DMS79 treated with DMSO at 0.1 percent for 48 hours (cell line): Measurements from ENCODE around the gene PCBP3.

Experiments
- DNase-seq: peaks from one replicate; lab custom pipeline; 2025; lab: John Stamatoyannopoulos, UW

PCBP3 gene

DNA sequence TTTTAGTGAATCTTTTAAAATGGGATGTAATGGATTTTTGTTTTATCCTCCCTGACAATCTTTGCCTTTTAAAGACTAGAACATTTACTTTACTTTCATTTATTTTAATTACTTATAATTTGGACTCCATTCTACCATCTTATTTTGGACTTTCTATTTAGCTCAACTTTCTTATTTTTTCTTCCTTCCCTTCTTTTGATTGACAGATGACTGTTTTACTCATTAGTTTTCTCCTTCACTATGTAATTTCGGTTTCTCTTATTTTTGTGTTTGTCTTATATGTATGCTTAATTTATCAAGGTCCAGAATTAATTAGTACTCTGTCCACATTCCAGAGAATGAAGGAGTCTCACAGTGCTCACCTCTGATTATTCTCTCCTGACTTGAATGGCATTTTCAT is 109.9 kb downstream of the PCBP3 start:
- DNase-seq, result no peak

DNA sequence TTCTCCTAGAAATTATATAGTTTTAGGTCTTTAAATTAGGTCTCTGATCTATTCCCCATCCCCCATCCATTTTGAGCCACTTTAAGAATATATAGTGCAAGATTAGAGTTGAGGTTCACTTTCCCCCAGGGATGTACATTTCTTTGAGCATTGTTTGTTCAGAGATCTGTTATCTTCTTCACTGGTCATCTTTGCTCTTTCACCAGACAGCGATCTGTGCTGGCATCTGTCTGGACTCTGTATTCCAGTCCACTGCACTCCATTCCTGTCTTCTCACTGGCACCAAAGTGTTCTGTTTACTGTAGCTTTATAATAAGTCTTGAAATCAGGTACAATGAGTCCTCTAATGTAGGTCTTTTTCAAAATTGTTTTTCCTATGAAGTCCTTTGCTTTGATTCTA is 112.5 kb downstream of the PCBP3 start:
- DNase-seq, result no peak

DNA sequence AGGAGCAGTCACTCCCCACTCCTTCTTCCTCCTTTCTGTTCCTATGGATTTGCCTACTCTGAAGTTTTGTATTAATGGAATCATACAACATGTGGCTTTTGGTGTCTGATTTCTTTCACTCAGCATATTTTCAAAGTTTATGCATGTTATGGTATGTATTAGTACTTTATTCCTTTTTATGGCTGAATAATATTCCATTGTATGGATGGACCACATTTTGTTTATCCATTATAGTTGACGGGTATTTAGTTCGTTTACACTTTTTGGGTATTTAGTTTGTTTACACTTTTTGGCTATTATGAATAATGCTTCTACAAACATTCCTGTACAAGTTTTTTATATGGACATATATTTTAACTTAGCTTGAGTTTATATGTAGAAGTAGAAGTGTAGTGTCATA is 113.1 kb downstream of the PCBP3 start:
- DNase-seq, result no peak

DNA sequence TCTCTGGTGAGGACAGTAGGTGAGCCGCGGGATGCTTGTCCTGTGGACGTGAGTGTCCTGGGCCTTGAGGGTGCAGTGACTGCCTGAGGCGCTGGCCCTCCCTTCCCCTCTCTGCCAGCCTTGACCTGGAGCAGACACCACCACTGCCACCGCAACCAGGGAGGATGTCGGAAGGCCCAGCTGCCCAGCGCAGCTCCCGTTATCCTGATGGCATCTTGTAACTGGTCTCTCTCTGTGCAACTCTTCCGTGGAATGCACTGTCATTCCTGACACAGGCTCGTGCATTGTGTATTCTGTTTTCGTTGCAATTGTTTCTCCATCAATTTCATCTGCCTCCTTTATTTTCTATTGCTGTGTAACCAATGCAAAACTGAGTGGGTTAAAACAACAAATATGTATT is 118.2 kb downstream of the PCBP3 start:
- no peak for DNase-seq

DNA sequence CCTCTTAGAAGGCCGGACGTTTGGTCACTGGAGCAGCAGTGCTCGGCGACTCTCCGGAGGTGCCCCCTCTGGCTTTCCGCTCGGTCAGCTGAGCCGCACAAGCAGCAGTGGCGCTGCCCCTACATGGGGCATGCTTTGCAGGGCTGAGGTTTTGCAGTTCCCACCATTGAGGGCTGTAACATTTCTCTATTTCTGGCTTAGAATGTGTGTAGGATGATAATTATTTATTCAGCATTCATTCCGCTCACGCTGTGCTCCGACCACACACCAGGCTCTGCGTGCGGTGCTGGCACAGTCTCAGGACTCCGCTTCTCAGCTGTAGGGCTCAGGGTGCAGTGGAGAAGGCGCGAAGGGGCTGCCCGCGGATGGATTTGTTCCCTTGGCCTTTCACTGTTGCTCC is 119.5 kb downstream of the PCBP3 start:
- DNase-seq, result no peak

DNA sequence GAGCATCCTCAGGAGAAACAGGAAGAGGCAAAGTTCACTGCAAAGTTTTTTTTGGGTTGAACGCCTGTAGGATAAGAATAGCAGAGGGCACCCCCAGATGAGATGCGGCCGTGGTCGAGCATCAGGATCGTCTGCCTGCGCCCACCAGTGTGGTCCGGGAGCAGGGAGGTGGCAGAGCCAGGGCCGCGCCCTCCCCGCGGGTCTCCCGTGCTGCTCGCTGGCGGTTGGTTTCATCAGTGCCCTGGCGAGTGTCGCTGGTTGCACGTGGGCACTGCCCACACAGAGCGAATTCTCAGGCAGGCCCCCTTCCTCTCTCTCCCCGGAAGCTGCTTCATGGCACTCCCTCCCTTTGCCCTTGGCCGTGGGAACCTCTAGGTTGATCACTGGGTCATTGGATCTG is 120.0 kb downstream of the PCBP3 start:
- no peak for DNase-seq

DNA sequence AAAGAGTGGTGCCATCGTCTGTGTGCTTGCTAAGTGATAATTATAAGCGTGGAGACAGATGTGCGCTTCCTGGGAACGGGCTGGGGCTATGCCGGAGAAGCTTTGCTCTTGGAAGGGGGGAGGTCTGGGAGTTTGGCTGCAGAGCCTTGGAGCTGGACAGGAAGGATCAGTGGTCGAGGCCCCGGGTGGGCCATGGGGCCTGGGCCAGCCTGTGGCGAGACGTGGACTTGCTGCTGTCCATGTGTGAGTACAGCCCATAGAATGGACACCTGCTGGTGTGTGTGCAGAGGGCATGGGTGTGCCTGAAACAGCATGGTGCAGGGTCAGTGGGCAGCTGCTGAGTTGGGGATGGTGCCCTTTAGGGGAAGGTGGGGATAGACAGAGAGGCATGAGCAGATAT is 121.3 kb downstream of the PCBP3 start:
- no peak for DNase-seq

DNA sequence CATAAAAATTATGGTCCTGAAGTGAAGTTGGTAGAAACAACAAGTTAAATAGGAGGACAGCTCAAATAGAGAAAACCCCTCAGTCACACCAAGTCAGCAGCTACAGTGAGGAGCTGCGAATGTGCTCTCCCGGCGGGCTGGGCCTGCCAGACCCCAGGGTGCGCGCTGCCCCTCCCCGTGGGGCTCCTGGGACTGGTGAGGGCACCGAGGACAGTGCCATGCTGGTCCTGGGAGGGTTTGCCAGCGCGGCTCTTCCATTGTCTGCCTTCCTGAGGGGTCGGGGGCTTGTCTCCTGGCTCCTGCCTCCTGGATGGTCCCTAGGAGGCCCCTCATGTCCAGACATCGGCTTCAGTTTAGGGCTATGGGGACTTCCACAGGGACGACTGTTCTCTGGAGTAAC is 121.8 kb downstream of the PCBP3 start:
- no peak for DNase-seq

DNA sequence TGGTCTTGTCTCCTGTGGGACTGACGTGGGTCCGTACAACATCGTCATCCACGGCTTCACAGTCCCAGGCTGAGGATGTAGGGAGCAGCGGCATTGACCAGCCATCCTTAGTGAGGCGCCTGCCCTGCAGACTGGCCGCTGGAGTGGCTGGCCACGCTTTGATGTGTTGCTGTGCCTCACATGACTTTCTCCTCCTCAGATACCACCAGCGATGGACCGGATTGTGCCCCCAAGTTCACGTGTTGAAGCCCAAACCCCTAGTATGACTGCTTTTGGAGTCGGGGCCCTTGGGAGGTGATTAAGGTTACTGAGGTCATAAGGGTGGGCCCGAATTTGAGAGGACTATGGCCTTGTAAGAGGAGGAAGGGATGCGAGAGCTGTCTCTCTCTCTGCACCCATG is 122.5 kb downstream of the PCBP3 start:
- DNase-seq, result no peak

DNA sequence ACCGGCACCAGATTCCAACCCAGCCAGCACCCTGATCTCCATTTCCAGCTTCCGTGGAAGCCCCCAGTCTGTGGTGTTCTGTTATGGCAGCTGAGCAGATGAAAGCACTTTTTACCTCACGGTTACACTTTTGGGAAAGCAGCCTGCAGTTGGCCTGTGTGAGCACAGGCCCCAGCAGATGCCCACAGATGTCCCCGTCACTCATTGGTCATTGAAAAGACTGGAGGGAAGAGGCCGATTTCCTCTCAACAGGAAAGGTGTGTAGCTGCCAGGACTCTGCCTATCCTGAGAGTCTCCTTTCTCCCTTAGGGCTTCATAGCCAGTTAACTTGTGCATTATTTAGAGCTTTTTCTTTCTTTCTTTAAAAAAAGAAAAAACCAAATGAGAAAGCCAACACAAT is 123.0 kb downstream of the PCBP3 start:
- DNase-seq, result no peak

DNA sequence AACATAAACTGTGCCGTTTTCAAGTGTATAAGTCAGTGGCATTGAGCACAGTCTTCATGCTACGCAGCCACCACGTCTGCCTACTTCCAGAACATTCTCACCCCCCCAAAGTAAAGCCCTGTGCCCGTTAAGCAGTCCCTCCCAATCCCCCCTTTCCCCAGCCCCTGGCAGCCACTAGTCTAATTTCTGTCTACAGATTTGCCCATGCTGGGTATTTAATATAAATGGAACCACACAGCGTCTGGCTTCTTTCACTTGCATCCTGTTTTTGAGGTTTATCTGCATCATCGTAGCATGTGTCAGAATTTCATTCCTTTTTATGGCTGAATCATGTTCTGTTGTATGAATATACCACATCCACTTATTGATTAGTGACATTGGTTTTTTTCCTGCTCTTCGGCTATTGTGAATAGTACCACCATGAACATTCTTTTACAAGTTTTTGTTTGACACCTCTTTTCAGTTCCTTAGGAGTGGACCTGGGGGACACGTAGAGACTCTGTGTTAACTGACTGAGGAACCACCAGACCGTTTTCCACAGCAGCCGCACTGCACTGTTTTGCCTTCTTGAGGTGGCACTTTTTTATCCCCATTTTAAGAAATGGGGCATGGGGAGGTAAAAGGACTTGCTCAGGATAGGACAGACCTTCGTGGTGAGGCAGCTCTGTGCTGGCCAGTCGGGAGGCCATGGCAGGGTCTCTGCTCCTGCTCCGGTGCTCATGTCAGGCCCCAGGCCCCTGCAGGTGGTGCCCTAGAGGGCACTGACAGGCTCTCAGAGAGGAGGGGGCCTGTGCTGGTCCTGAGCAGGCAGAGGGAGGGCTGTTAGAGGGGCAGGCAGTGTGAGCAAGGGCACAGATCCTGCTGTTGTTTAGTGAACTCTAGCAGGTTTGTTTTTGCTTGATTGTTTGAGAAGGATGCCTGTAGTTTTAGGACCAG is 123.8 kb downstream of the PCBP3 start:
- DNase-seq, result no peak

DNA sequence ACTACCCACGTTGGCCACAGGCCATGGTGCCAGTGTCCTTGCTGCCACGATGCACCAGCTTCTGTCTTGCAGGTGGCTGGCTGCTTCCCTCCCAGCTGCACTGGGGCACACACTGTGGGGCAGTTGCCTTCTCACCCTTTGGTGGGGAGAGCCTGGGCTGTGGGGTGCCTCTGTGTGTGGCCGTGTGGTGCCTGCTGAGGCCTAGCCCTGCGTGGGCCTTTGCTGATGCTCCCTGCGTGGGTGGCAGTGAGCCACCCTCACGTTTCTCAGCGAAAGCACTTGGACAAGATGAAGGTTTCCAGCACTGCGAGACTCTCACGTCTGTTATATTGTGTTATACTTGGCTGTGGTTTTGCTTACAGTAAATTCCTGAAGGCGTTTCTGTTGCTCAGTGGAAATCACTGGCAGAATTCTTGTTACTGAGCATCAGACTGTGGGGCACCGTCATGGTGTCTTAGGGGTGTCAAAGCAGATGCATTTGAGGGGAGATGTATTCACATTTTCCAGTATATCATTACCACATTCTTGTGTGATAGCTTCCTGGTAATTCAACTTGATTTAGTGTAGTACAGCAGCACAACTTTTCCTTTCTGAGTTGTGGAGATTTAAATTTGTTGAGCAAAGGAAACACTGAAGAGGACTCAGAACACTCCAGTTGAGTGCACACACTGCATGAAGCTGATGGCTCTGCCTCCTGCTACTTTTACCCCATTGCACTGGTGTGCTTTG is 124.7 kb downstream of the PCBP3 start:
- no peak for DNase-seq

DNA sequence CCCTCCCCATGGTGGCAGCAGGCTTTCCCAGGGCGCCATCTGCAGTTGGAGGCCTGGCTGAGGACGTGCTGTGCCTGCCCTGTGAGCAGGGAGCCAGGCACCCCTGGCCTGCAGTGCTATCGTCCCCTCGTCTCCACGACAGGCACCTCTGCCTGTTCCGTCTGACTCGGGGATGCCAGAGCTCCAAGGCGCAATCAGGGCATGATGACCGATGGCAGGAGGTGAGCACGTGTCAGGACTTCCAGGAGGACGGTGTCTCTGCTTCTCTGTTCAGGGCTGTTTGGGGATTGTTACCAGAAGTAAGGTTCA is 125.2 kb downstream of the PCBP3 start:
- DNase-seq, result no peak

DNA sequence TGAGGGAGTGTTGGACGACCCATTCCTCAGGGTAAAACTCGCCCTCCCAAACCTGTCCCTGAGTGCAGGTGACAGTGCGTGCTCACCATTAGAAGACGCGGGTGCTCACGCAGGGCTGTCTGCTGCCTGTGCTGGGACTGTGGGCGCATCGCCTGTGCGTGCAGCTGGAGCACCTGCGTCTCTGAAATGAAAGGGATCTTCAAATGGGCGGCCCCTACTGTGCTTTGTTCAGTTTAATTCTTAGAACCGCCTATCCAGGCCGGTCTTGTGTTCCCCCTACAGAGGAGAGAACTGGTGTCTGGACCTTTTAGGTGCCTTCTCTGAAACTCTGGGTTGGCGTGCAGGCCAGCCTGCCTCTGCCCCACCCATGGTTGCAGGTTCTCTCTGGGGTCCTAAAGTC is 125.8 kb downstream of the PCBP3 start:
- no peak for DNase-seq

DNA sequence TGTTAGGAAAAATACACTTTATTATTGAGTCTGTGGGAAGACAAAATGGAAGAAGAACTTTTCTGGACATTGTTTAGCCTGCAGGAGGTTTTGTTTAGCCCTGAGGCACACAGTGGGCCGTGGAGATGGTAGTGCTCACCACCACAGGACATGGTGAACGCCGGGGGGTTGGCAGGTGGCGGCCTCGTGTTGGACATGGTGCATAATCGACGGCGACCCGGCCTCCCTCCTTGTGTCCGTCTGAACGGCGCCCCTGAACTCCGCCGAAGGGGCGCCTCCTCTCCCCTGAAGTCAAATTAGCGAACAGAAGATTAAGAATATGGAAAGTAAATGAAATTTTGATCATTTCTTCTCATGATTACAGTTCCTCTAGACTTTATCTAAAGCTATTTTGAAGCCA is 126.4 kb downstream of the PCBP3 start:
- no peak for DNase-seq

DNA sequence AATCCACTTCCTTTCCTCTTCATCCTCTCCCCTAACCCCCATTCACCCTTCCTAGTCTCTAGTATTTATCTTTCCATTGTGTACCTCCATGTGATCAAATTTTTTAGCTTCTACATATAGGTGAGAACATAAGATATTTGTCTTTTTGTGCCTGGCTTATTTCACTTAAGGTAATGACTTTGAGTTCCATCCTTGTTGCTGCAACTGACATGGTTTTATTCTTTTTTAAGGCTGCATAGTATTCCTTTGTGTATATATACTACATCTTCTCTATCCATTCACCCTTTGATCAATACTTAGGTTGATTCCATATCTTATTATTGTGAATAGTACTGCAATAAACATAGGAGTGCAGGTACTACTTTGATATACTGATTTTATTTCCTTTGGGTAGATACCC is 128.7 kb downstream of the PCBP3 start:
- DNase-seq, result no peak

DNA sequence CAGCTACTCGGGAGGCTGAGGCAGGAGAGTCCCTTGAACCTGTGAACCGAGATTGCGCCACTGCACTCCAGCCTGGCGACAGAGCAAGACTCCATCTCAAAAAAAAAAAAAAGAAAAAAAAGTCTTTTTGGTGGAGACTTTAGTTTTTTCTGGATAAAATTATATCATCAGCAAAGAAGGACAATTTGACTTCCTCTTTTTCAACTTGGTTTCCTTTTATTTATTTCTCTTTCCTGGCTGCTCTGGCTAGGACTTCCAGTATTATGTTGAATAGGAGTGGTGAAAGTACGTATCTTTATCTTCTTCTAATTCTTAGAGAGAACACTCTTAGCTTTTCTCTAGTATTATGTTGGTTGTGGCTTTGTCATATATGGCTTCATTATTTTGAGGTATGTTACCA is 130.8 kb downstream of the PCBP3 start:
- DNase-seq, result no peak

DNA sequence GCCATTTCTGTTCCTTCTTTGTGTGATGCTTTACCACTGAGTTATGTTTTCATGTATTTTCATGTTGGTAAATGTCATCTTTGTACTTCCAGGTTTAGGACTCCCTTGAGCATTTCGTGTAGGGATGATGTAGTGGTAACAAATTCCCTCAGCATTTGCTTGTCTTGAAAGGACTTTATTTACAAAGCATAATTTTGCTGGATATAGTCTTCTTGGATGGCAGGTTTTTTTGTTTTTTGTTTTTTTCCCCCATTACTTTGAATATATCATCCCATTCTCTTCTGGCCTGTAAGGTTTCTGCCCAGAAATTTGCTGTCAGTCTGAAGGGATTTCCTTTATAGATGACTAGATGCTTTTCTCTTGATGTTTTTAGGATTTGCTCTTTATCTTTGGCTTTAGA is 133.4 kb downstream of the PCBP3 start:
- no peak for DNase-seq

DNA sequence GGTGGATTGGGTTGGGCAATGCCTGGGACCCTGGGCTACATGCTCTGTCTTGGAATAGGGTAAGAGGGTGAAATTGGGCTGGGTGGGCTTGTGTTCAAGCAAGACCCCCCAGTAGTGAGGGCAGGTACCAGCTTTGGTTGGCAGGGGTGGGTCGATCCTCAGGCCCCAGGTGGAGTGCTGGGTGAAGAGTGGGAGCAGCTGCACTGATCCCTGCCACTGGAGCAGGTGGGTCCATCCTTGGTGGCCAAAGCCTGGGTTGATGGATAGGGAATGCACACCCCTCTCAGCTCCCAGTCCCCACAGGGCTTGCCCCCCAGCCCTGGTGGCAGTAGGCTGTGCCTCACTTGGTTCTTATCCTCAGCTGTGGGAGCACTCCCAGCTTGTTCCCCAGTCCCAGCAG is 135.2 kb downstream of the PCBP3 start:
- no peak for DNase-seq

DNA sequence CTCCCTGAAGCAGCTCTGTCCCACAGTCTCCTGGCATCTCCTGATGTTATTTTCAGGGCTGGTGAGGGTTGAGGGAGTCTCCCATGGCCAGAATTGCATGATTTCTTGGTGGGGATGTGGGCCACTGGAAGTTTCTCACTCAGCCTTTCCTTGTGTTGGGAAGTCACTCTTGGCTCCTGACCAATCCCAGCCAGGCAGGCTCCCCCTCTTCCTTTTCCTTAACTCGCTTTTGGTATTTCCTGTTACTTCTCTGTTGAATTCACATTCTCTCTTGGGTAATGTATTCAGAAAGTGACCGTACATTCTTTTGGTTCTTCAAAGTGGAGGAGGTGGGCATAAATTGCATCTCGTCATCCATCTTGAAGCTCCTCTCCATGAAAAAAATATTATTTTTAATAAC is 135.7 kb downstream of the PCBP3 start:
- DNase-seq, result no peak

DNA sequence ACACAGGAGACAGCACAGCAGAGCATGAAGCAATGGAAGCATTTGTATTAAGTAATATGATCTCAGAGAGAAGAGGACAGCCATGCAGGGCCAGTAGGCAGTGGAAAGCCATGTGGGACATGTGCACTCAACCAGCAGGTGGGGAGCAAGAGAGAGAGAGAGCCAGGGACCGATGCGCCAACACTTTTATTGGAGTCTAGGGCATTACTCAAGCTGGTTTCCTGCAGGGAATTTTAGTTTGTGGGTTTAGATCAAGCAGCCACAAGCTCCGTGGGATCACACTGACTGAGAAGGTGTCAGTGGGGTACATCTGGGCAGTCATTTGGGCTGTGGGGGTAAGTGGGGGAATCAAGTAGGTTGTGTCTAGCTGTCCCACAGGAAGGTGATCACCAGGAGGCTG is 137.1 kb downstream of the PCBP3 start:
- no peak for DNase-seq

DNA sequence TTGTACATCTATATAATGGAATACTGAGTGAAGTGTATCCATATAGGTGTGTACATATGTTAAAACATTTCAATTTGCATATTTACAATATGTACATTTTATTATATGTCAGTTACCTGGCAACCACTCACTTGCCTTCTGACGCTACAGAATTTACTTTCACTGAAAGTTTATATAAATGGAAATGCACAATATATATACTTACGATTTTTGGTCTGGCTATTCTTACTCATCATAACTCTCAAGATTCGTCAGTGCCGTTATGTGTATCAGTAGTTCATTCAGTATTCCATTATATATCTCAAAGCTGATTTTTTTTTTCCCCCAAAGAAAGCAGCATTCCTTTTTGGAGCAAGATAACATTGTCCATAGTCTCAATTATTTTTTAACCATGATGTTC is 138.2 kb downstream of the PCBP3 start:
- no peak for DNase-seq

DNA sequence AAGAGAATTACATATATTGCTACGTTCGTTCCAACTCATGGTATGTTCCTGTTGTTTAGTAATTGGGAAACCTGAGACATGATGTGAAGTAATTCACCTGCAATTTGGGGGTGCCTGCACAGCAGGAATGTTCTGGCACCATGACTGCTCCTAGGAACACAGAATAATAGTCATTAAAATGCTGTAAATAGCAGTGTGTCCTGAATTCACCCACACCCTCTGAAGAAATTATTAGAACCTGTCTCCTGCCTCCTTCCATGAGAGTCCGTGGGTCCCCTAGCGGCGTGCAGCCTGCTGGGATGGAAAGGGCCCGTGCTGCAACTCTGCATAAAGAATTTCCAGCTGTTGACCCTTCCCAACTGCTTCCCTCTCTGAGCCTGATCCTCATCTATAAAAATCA is 143.1 kb downstream of the PCBP3 start:
- no peak for DNase-seq

DNA sequence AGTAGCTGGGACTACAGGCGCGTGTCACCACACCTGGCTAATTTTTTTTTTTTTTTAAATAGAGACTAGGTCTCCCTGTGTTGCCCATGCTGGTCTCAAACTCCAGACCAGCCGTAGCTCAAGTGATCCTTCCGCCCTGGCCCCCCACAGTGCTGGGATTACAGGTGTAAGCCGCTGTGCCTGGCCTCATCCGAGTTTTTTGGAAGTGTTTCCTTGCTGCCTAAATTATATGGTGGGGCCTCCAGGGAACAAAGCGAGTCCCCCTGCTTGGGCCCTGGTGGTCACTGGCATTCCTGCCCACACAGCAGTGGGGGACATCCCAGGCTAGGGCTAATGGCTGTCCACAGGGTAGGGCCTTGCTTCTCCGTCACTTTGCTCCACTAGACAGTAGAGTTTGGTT is 143.8 kb downstream of the PCBP3 start:
- DNase-seq, result no peak
